ENCODE results near the gene TBC1D9B. TPM values are rescaled to one million over a fixed set of nuclear protein-coding genes. Genes with fewer than 3 reads are reported as not detected.

Gene TBC1D9B
- total RNA-seq, 1 experiment from 2014 or later: 70.9 TPM

DNA sequence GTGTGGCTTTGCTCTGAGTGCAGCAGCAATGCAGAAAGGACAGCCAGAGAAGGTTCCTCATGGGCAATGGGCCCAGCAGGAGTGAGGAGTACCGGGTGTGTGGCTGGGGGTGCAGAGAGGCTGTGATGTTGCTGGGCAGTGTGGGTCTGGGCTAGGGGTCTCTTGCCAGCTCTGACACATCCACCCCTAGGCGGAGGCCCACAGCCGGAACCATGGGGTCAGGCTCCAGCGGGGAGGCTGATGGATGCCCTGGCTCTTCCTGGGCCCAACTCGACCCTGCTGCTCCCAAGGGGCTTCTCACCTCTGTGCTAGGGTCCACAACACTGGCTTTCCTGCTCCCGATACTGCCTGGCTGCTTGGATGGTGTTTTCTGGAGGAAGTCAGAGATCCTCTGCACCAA lies 19.9 kb downstream of the TBC1D9B start:
- CTCF ChIA-PET: interaction anchor here (1.0 to 1.1 kb wide), 3 partner anchors 16 to 125 kb away, joined by 3 read pairs; no protein-coding TSS in a partner anchor
- Mint-ChIP-seq H3K4me1 (no peaks in the 10 kb centered on the region), H3K27me3 (ENCODE audit: low read depth) (peaks cover 2% of the 10 kb centered on the region; the same call in 1 of the 2 replicates), H3K9me3 (peaks cover 21% of the 10 kb centered on the region), H3K36me3 (peaks cover 74% of the 10 kb centered on the region), H3K4me3 (no peak overlapping the region), H3K27ac (no peak overlapping the region)
- POLR2A ChIA-PET: interaction anchor here (0.5 kb wide), 1 partner anchor 202 kb away, joined by 3 read pairs; no protein-coding TSS in a partner anchor
- ATAC-seq (no peak), DNase-seq (ENCODE audit: low spot score) (no peak)
- TF ChIP-seq CREM (CRISPR knock-in tag; IDR thresholded peaks at IDR 0.05): no peak

- H3K4me3 Mint-ChIP-seq: no peak overlapping the region
- TF ChIP-seq, protein P1, sequence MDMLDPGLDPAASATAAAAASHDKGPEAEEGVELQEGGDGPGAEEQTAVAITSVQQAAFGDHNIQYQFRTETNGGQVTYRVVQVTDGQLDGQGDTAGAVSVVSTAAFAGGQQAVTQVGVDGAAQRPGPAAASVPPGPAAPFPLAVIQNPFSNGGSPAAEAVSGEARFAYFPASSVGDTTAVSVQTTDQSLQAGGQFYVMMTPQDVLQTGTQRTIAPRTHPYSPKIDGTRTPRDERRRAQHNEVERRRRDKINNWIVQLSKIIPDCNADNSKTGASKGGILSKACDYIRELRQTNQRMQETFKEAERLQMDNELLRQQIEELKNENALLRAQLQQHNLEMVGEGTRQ (CRISPR knock-in tag; IDR thresholded peaks at IDR 0.05): no peak
- TF ChIP-seq ATF1 (CRISPR knock-in tag; IDR thresholded peaks at IDR 0.05) (no peak), FOXJ3 (CRISPR knock-in tag; IDR thresholded peaks at IDR 0.05; ENCODE audit: borderline replicate concordance) (no peak), NR2C2 (CRISPR knock-in tag; IDR thresholded peaks at IDR 0.05) (no peak), JUN (CRISPR knock-in tag; IDR thresholded peaks at IDR 0.05) (no peak), KAT7 (CRISPR knock-in tag; IDR thresholded peaks at IDR 0.05; ENCODE audit: borderline replicate concordance) (no peak), FOXP1 (CRISPR knock-in tag; IDR thresholded peaks at IDR 0.05; ENCODE audit: borderline replicate concordance) (no peak), ZNF219 (CRISPR knock-in tag; IDR thresholded peaks at IDR 0.05; ENCODE audit: borderline replicate concordance) (no peak), CDX4 (CRISPR knock-in tag; IDR thresholded peaks at IDR 0.05; ENCODE audit: borderline replicate concordance) (no peak), ZNF138 (CRISPR knock-in tag; conservative IDR thresholded peaks at IDR 0.05) (no peak), ZNF671 (CRISPR knock-in tag; IDR thresholded peaks at IDR 0.05) (no peak), RORB (CRISPR knock-in tag; IDR thresholded peaks at IDR 0.05) (no peak), CBFB (CRISPR knock-in tag; IDR thresholded peaks at IDR 0.05; ENCODE audit: low read depth) (no peak), FOXK1 (CRISPR knock-in tag; IDR thresholded peaks at IDR 0.05) (no peak)
- TF ChIP-seq, protein P2, sequence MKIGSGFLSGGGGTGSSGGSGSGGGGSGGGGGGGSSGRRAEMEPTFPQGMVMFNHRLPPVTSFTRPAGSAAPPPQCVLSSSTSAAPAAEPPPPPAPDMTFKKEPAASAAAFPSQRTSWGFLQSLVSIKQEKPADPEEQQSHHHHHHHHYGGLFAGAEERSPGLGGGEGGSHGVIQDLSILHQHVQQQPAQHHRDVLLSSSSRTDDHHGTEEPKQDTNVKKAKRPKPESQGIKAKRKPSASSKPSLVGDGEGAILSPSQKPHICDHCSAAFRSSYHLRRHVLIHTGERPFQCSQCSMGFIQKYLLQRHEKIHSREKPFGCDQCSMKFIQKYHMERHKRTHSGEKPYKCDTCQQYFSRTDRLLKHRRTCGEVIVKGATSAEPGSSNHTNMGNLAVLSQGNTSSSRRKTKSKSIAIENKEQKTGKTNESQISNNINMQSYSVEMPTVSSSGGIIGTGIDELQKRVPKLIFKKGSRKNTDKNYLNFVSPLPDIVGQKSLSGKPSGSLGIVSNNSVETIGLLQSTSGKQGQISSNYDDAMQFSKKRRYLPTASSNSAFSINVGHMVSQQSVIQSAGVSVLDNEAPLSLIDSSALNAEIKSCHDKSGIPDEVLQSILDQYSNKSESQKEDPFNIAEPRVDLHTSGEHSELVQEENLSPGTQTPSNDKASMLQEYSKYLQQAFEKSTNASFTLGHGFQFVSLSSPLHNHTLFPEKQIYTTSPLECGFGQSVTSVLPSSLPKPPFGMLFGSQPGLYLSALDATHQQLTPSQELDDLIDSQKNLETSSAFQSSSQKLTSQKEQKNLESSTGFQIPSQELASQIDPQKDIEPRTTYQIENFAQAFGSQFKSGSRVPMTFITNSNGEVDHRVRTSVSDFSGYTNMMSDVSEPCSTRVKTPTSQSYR (CRISPR knock-in tag; IDR thresholded peaks at IDR 0.05): no peak
- TF ChIP-seq, protein P3, sequence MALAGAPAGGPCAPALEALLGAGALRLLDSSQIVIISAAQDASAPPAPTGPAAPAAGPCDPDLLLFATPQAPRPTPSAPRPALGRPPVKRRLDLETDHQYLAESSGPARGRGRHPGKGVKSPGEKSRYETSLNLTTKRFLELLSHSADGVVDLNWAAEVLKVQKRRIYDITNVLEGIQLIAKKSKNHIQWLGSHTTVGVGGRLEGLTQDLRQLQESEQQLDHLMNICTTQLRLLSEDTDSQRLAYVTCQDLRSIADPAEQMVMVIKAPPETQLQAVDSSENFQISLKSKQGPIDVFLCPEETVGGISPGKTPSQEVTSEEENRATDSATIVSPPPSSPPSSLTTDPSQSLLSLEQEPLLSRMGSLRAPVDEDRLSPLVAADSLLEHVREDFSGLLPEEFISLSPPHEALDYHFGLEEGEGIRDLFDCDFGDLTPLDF (CRISPR knock-in tag; IDR thresholded peaks at IDR 0.05): no peak
- TF ChIP-seq, protein P4, sequence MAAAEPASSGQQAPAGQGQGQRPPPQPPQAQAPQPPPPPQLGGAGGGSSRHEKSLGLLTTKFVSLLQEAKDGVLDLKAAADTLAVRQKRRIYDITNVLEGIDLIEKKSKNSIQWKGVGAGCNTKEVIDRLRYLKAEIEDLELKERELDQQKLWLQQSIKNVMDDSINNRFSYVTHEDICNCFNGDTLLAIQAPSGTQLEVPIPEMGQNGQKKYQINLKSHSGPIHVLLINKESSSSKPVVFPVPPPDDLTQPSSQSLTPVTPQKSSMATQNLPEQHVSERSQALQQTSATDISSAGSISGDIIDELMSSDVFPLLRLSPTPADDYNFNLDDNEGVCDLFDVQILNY (CRISPR knock-in tag; IDR thresholded peaks at IDR 0.05): no peak
- TF ChIP-seq, protein P5, sequence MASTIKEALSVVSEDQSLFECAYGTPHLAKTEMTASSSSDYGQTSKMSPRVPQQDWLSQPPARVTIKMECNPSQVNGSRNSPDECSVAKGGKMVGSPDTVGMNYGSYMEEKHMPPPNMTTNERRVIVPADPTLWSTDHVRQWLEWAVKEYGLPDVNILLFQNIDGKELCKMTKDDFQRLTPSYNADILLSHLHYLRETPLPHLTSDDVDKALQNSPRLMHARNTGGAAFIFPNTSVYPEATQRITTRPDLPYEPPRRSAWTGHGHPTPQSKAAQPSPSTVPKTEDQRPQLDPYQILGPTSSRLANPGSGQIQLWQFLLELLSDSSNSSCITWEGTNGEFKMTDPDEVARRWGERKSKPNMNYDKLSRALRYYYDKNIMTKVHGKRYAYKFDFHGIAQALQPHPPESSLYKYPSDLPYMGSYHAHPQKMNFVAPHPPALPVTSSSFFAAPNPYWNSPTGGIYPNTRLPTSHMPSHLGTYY (CRISPR knock-in tag; IDR thresholded peaks at IDR 0.05): no peak
- ATAC-seq (no peak), DNase-seq (ENCODE audit: low spot score) (no peak)
- no peaks in the 10 kb centered on the region for H3K4me1 Mint-ChIP-seq
- CTCF ChIA-PET: interaction anchor here (1.0 to 1.1 kb wide), 2 partner anchors 16 to 21 kb away, joined by 3 read pairs; no protein-coding TSS in a partner anchor
- H3K9me3 Mint-ChIP-seq: peaks cover 28% of the 10 kb centered on the region
- POLR2A ChIA-PET: no interaction called here
- H3K27me3 Mint-ChIP-seq (ENCODE audit: low read depth): peaks cover 2% of the 10 kb centered on the region; the same call in 1 of the 2 replicates
- peaks cover 80% of the 10 kb centered on the region for H3K36me3 Mint-ChIP-seq
- no peak overlapping the region for H3K27ac Mint-ChIP-seq
Observed at GRCh38 chr5:179887095-179887494, 20.6 kb downstream of the TBC1D9B start.
